HCT116 (cell line): ENCODE results near the gene FIBCD1. TPM values are rescaled to one million over a fixed set of nuclear protein-coding genes. Genes with fewer than 3 reads are reported as not detected.

Experiments used
- ATAC-seq: fragments of 200-7000 bp; cut with Tn5 transposase; 2 replicates; pipeline ENCODE4 v1.9.1; 2020; ENCODE audit warnings: mild to moderate bottlenecking, moderate library complexity
- BruUV-seq: library from RNA; stranded (reverse); fragments of 400-500 nt; replicated peaks from 2 replicates; lab custom pipeline; 2021; lab: Mats Ljungman, UMichigan
- CTCF ChIA-PET: fragments of 300-600 bp; sonication (Branson Sonifier 250); formaldehyde crosslinking; loops from one replicate; lab custom pipeline; 2021; ENCODE audit warnings: antibody characterized with exemption; lab: Charles Lee
- POLR2A ChIA-PET: fragments of 300-600, 350-600 bp; sonication (Branson Sonifier 250); formaldehyde crosslinking; loops from one replicate; lab custom pipeline; 2021; ENCODE audit warnings: antibody characterized with exemption; lab: Charles Lee
- RAD21 ChIA-PET, 2 experiments: fragments of 300-600 bp; sonication (Branson Sonifier 250); formaldehyde crosslinking; loops; one replicate each; lab custom pipeline; 2023; ENCODE audit warnings: low total read pairs in 2 of 2; ENCODE audit not compliant: uncharacterized antibody in 2 of 2, unreplicated experiment in 2 of 2, low non-redundant PET in 1 of 2; lab: Charles Lee
- DNase-seq: peaks from one replicate; pipeline ENCODE4 v3.0.0-alpha.2; 2010; ENCODE audit warnings: low read depth, low spot score
- H2AFZ ChIP-seq: fragments of 200-600 bp; shearing (Covaris generic), sonication (generic); 2 replicates; pipeline ENCODE4 v1.6.1; 2017; ENCODE audit warnings: low read depth, mixed run types, mixed read lengths, antibody characterized with exemption, low read length; ENCODE audit not compliant: poor library complexity, severe bottlenecking
- H3K27ac ChIP-seq: 2 replicates; pipeline ENCODE4 v1.5.1; 2012; ENCODE audit warnings: low read depth, low read length
- H3K27me3 ChIP-seq: fragments of 200-600 bp; sonication (generic); 2 replicates; pipeline ENCODE4 v1.6.1; 2016; ENCODE audit warnings: mixed run types, low read length, mixed read lengths; ENCODE audit not compliant: insufficient read depth
- H3K36me3 ChIP-seq, 2 experiments: fragments of 200-500 bp in 1 of 2; fragments of 200-600 bp in 1 of 2; sonication (Bioruptor generic) in 1 of 2; sonication (generic) in 1 of 2; 2 replicates each; pipeline versions ENCODE4 v1.5.1 to v1.6.1; 2014 to 2016; ENCODE audit warnings: low read length in 2 of 2, inconsistent platforms in 1 of 2, mixed read lengths in 1 of 2, mixed run types in 1 of 2; ENCODE audit not compliant: insufficient read depth in 2 of 2, control insufficient read depth in 1 of 2
- H3K4me1 ChIP-seq, 2 experiments: fragments of 200-600 bp in 1 of 2; sonication (generic) in 1 of 2; 2 replicates each; pipeline versions ENCODE4 v1.5.1 to v1.6.1; 2012 to 2017; ENCODE audit warnings: low read length in 2 of 2, inconsistent platforms in 1 of 2, mild to moderate bottlenecking in 1 of 2, mixed read lengths in 1 of 2, mixed run types in 1 of 2, moderate library complexity in 1 of 2; ENCODE audit not compliant: insufficient read depth in 2 of 2, control insufficient read depth in 1 of 2
- H3K4me2 ChIP-seq: fragments of 200-600 bp; sonication (generic); 2 replicates; pipeline ENCODE4 v1.6.1; 2017; ENCODE audit warnings: mixed run types, low read length, mixed read lengths
- H3K4me3 ChIP-seq, 2 experiments: fragments of 200-600 bp in 1 of 2; sonication (generic) in 1 of 2; replicated peaks in 1 of 2; 2 replicates each; pipeline ENCODE4 v1.5.1; 2011 to 2016; ENCODE audit warnings: low read length in 2 of 2, control low read depth in 1 of 2, low read depth in 1 of 2, mild to moderate bottlenecking in 1 of 2, mixed read lengths in 1 of 2, mixed run types in 1 of 2
- H3K79me2 ChIP-seq: fragments of 200-600 bp; sonication (generic); 2 replicates; pipeline ENCODE4 v1.6.1; 2017; ENCODE audit warnings: mild to moderate bottlenecking, mixed run types, low read length, moderate library complexity, mixed read lengths; ENCODE audit not compliant: insufficient read depth
- H3K9ac ChIP-seq: fragments of 200-600 bp; sonication (generic); 2 replicates; pipeline ENCODE4 v1.6.1; 2016; ENCODE audit warnings: low read length, mixed read lengths
- H3K9me2 ChIP-seq: fragments of 200-600 bp; sonication (generic), shearing (Covaris generic); 2 replicates; pipeline ENCODE4 v1.6.1; 2017; ENCODE audit warnings: mixed run types, mild to moderate bottlenecking, moderate library complexity; ENCODE audit not compliant: insufficient read depth
- H3K9me3 ChIP-seq, 2 experiments: fragments of 200-500 bp in 1 of 2; fragments of 200-600 bp in 1 of 2; sonication (Bioruptor generic) in 1 of 2; sonication (generic) in 1 of 2; 2 replicates each; pipeline ENCODE4 v1.6.1; 2014 to 2017; ENCODE audit warnings: low read length in 2 of 2, mixed read lengths in 2 of 2, inconsistent platforms in 1 of 2, low read depth in 1 of 2, mild to moderate bottlenecking in 1 of 2, mixed run types in 1 of 2, moderate library complexity in 1 of 2; ENCODE audit not compliant: control insufficient read depth in 1 of 2, insufficient read depth in 1 of 2
- H4K20me1 ChIP-seq: fragments of 200-600 bp; sonication (generic), shearing (Covaris generic); 2 replicates; pipeline ENCODE4 v1.6.1; 2017; ENCODE audit warnings: mixed run types, mild to moderate bottlenecking, moderate library complexity; ENCODE audit not compliant: insufficient read depth
- CBX3 ChIP-seq: IDR thresholded peaks from 2 replicates; pipeline ENCODE4 v1.6.1; 2012; ENCODE audit warnings: low read depth
- EGR1 ChIP-seq: IDR thresholded peaks from 2 replicates; pipeline ENCODE4 v1.6.1; 2012; ENCODE audit warnings: low read depth
- ELF1 ChIP-seq: IDR thresholded peaks from 2 replicates; pipeline ENCODE4 v1.6.1; 2012; ENCODE audit warnings: low read depth, borderline replicate concordance
- EZH2 ChIP-seq: fragments of 200-600 bp; sonication (generic); IDR thresholded peaks from 2 replicates; pipeline ENCODE4 v1.6.1; 2017; ENCODE audit warnings: antibody characterized with exemption, mixed run types
- EZH2phosphoT487 ChIP-seq: fragments of 200-600 bp; IDR thresholded peaks from 2 replicates; pipeline ENCODE4 v1.6.1; 2018; ENCODE audit warnings: antibody characterized with exemption, borderline replicate concordance
- JUND ChIP-seq: IDR thresholded peaks from 2 replicates; pipeline ENCODE4 v1.6.1; 2012
- RAD21 ChIP-seq: IDR thresholded peaks from 2 replicates; pipeline ENCODE4 v1.6.1; 2012; ENCODE audit warnings: low read depth, mild to moderate bottlenecking
- SIN3A ChIP-seq: IDR thresholded peaks from 2 replicates; pipeline ENCODE4 v1.6.1; 2012; ENCODE audit warnings: low read depth
- TCF7L2 ChIP-seq: IDR thresholded peaks from 2 replicates; pipeline ENCODE4 v1.7.0; 2011; ENCODE audit warnings: borderline replicate concordance, inconsistent platforms; ENCODE audit not compliant: insufficient read depth, insufficient read length; ENCODE audit errors: extremely low read depth
- YY1 ChIP-seq: IDR thresholded peaks from 2 replicates; pipeline ENCODE4 v1.6.1; 2011; ENCODE audit warnings: low read length, low read depth, moderate library complexity, mild to moderate bottlenecking; ENCODE audit not compliant: insufficient replicate concordance; ENCODE audit errors: extremely low read depth
- ZFX ChIP-seq: fragments of 450-650 bp; IDR thresholded peaks from 2 replicates; pipeline ENCODE4 v1.6.1; 2017
- ZNF274 ChIP-seq: fragments of 200-500 bp; sonication (Bioruptor generic); IDR thresholded peaks from 2 replicates; pipeline ENCODE4 v1.6.1; 2014; ENCODE audit warnings: mild to moderate bottlenecking, low read depth, low read length, inconsistent platforms
- intact Hi-C: fragments of 100-400 bp; cut with micrococcal nuclease; formaldehyde crosslinking; loops from 2 replicates; pipeline ENCODE4 v1.10.0; 2022
- total RNA-seq: library from RNA; stranded (reverse); gene quantifications from one replicate; pipeline ENCODE4 v1.2.1, GENCODE V29; 2021; ENCODE audit not compliant: unreplicated experiment
- TF ChIP-seq, protein P1 (sequence below), 3 experiments: fragments of 200-600 bp in 1 of 3; sonication (generic) in 1 of 3; IDR thresholded peaks in 2 of 3; conservative IDR thresholded peaks in 1 of 3; 2 replicates each; pipeline ENCODE4 v1.5.1; 2012 to 2017; ENCODE audit warnings: low read depth in 2 of 3, low read length in 2 of 3, antibody characterized with exemption in 1 of 3, borderline replicate concordance in 1 of 3, control low read depth in 1 of 3, mild to moderate bottlenecking in 1 of 3, mixed read lengths in 1 of 3, mixed run types in 1 of 3, moderate library complexity in 1 of 3; ENCODE audit not compliant: insufficient read depth in 1 of 3
- TF ChIP-seq, protein P2 (sequence below): IDR thresholded peaks from 2 replicates; pipeline ENCODE4 v1.6.1; 2012
- TF ChIP-seq, protein P3 (sequence below): IDR thresholded peaks from 2 replicates; pipeline ENCODE4 v1.6.1; 2011; ENCODE audit warnings: mild to moderate bottlenecking, low read length, moderate library complexity; ENCODE audit not compliant: insufficient replicate concordance; ENCODE audit errors: extremely low read depth

FIBCD1 gene
- total RNA-seq, 1 experiment from 2014 or later = 26.1 TPM

DNA sequence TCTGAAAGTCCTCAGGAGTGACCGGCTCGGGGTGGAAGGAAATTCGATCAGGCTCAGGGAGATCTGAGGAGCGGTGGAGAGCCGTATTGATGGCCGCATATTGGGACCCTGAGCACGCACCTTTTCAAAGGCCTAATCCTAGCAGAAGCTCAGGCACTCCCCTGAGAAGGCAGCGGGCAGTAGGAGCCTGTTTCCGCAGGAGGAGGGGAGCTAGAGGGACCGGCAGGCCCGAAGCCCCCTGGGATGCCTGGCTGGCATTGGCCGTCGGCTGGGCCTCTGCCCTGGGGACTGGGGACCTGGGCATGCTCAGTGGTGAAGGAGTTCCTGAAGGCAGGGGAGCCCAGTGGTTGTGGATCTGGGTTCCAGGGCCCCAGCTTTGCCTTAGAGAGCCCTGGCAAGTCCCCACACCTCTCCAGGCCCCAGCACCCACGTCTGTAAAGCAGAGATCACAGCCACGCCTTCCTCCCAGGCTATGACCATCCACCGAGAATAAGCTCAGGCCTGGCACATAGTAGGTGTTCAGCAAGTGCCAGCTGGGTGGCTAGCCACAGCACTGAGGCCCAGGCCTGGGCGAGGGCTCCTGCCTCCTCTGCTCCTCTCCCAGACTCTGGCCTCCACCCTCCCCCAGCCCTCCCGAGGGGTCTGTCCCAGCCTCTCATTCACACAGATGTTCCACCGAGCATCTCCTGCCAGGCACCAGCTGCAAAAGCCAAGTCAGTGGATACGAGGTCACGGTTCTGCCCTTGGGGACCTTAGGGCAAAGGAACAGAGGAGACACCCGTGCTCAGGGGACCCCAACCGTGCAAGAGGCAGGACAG is 25.2 kb downstream of the FIBCD1 start:
- no peaks in the 10 kb centered on the region for H4K20me1 ChIP-seq
- H3K9me2 ChIP-seq = no peaks in the 10 kb centered on the region
- DNase-seq = no peak
- ChIA-PET CTCF (no interaction called here), POLR2A (no interaction called here)
- H3K9ac ChIP-seq = no peak overlapping the region
- no peak for ATAC-seq
- no peak overlapping the region for H3K4me2 ChIP-seq
- intact Hi-C loops = no loop called here
- H2AFZ ChIP-seq = no peak overlapping the region
- no peaks in the 10 kb centered on the region for H3K9me3 ChIP-seq
- TF ChIP-seq EZH2phosphoT487 (no peak), YY1 (no peak), ELF1 (no peak), TCF7L2 (no peak), ZNF274 (no peak), EZH2 (no peak), CBX3 (no peak)
- TF ChIP-seq, all 23 proteins: peak for 0
- Histone ChIP-seq H3K4me1 (no peaks in the 10 kb centered on the region), H3K27ac (no peak overlapping the region), H3K27me3 (no peaks in the 10 kb centered on the region), H3K79me2 (no peaks in the 10 kb centered on the region), H3K4me3 (no peak overlapping the region), H3K36me3 (no peaks in the 10 kb centered on the region)
- BruUV-seq = no TSS peak
- RAD21 ChIA-PET = no interaction called here

DNA sequence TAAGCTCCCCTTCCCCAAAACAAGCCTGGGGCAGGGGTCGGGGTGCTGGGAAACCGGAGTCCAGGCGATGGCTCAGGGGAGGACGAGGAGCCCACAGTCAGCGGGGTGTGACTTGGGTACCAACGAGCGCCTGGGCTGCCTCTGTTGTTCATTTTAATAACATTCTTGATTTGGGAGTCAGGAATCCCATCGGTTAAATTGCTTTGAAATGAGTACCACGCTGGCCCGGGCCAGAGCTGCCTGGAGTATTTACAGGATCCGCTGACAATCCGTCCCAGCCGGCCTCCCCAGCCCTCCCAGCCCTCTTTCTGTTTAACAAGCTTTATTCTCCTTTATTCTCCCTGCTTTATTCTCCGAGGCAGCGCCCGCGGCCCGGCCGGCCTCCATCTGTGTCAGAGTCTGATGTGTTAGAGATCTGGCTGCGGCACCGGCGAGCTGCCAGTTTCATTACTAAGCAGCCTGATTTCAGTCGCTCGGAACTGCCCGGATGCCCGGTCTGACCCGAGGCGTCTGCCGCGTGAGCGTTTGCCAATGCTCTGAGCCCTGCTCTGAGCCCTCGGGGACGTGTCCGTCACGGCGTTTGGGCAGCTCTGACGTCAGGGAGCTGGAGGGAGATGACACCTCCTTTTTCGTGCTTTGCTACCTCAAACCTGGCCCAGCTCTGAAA is 26.0 kb downstream of the FIBCD1 start:
- no peak for ATAC-seq
- CTCF ChIA-PET = no interaction called here
- no peaks in the 10 kb centered on the region for H3K36me3 ChIP-seq
- no peak overlapping the region for H3K4me3 ChIP-seq
- H3K9me3 ChIP-seq = no peaks in the 10 kb centered on the region
- H4K20me1 ChIP-seq = no peaks in the 10 kb centered on the region
- POLR2A ChIA-PET = no interaction called here
- RAD21 ChIA-PET = no interaction called here
- no peak overlapping the region for H2AFZ ChIP-seq
- no peak overlapping the region for H3K4me2 ChIP-seq
- BruUV-seq = no TSS peak
- no peak overlapping the region for H3K27ac ChIP-seq
- intact Hi-C loops = no loop called here
- H3K9me2 ChIP-seq = no peaks in the 10 kb centered on the region
- H3K9ac ChIP-seq = no peak overlapping the region
- no peak for DNase-seq
- H3K79me2 ChIP-seq = no peaks in the 10 kb centered on the region
- H3K27me3 ChIP-seq = no peaks in the 10 kb centered on the region
- H3K4me1 ChIP-seq = no peaks in the 10 kb centered on the region
- TF ChIP-seq, protein P1, sequence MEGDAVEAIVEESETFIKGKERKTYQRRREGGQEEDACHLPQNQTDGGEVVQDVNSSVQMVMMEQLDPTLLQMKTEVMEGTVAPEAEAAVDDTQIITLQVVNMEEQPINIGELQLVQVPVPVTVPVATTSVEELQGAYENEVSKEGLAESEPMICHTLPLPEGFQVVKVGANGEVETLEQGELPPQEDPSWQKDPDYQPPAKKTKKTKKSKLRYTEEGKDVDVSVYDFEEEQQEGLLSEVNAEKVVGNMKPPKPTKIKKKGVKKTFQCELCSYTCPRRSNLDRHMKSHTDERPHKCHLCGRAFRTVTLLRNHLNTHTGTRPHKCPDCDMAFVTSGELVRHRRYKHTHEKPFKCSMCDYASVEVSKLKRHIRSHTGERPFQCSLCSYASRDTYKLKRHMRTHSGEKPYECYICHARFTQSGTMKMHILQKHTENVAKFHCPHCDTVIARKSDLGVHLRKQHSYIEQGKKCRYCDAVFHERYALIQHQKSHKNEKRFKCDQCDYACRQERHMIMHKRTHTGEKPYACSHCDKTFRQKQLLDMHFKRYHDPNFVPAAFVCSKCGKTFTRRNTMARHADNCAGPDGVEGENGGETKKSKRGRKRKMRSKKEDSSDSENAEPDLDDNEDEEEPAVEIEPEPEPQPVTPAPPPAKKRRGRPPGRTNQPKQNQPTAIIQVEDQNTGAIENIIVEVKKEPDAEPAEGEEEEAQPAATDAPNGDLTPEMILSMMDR (IDR thresholded peaks at IDR 0.05 in 2 of 3, conservative IDR thresholded peaks at IDR 0.05 in 1 of 3; ENCODE audit: borderline replicate concordance in 1 of 3, insufficient read depth in 1 of 3, low read depth in 2 of 3, low read length in 2 of 3) = no peak
- TF ChIP-seq EZH2phosphoT487 (no peak), JUND (no peak), CBX3 (no peak), EGR1 (no peak), EZH2 (no peak), SIN3A (no peak), RAD21 (no peak), ZFX (no peak), ELF1 (no peak)
- TF ChIP-seq, protein P2, sequence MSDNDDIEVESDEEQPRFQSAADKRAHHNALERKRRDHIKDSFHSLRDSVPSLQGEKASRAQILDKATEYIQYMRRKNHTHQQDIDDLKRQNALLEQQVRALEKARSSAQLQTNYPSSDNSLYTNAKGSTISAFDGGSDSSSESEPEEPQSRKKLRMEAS = no peak
- TF ChIP-seq, protein P3, sequence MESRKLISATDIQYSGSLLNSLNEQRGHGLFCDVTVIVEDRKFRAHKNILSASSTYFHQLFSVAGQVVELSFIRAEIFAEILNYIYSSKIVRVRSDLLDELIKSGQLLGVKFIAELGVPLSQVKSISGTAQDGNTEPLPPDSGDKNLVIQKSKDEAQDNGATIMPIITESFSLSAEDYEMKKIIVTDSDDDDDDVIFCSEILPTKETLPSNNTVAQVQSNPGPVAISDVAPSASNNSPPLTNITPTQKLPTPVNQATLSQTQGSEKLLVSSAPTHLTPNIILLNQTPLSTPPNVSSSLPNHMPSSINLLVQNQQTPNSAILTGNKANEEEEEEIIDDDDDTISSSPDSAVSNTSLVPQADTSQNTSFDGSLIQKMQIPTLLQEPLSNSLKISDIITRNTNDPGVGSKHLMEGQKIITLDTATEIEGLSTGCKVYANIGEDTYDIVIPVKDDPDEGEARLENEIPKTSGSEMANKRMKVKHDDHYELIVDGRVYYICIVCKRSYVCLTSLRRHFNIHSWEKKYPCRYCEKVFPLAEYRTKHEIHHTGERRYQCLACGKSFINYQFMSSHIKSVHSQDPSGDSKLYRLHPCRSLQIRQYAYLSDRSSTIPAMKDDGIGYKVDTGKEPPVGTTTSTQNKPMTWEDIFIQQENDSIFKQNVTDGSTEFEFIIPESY = no peak
